ENCODE data around the gene ERICH6.

Gene ERICH6

DNA sequence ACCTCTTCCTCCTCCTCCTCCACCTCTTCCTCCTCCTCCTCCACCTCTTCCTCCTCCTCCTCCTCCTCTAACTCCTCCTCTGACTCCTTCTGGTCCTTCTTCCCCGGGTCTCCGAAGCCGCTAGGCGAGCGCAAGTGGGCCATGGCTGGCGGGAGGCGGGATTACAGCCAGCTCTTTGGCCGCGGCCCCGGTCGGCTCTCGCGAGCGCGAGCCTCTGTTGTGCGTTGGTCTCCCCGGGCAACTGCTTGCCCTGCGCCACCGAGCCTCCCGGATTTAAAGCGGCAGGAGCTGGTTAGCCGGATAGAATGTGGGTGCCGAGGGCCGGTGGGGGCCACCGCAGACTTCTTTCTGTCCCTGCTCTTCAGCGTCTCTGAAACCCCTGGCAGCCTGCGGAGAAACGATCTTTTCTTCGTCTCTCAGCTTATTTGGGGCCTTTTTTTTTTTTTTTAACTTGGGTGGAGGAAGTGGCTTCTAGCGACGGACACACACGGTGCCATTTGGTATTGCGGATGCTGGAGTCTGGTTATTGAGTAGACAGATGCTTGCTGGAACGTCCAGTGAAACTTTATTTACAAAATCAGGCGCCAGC, at the start of gene ERICH6:
Gene ERICH6 (minus strand): TSS at position 165 of the 589 bp plus-strand sequence. CDS start 22 bp downstream, at position 143.
- peak; percentile 89 for DNase-seq (ENCODE audit: low spot score)

DNA sequence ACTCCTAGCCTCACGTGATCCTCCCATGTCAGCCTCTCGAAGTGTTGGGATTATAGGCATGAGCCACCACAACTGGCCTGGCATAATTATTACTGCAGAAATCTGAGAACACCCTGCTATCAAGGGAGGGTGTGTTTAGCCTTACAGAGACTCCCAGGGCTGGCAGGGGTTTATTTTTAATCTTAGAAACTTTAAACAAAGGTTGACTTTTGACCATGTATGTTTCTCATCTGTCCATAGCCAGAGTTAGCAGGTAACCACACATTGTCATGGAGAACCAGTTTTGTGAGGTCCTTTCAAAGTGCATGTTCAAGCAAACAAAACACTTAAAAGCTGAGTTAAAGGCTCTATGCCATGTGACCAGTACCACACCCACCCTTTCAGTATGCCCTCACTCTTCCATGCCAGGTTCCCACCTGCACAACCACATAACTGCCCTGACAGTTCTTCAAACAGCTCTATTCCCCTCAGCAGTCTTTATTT, 48.1 kb upstream of the ERICH6 start:
- TF ChIP-seq, protein P1, sequence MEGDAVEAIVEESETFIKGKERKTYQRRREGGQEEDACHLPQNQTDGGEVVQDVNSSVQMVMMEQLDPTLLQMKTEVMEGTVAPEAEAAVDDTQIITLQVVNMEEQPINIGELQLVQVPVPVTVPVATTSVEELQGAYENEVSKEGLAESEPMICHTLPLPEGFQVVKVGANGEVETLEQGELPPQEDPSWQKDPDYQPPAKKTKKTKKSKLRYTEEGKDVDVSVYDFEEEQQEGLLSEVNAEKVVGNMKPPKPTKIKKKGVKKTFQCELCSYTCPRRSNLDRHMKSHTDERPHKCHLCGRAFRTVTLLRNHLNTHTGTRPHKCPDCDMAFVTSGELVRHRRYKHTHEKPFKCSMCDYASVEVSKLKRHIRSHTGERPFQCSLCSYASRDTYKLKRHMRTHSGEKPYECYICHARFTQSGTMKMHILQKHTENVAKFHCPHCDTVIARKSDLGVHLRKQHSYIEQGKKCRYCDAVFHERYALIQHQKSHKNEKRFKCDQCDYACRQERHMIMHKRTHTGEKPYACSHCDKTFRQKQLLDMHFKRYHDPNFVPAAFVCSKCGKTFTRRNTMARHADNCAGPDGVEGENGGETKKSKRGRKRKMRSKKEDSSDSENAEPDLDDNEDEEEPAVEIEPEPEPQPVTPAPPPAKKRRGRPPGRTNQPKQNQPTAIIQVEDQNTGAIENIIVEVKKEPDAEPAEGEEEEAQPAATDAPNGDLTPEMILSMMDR (IDR thresholded peaks at IDR 0.05; ENCODE audit: extremely low read depth, missing control alignments), result no peak
- DNase-seq (ENCODE audit: low spot score), result no peak

More for the DNA sequence above, at the start of gene ERICH6:
- TF ChIP-seq, protein P1 (IDR thresholded peaks at IDR 0.05; ENCODE audit: extremely low read depth, missing control alignments), result no peak

DNA sequence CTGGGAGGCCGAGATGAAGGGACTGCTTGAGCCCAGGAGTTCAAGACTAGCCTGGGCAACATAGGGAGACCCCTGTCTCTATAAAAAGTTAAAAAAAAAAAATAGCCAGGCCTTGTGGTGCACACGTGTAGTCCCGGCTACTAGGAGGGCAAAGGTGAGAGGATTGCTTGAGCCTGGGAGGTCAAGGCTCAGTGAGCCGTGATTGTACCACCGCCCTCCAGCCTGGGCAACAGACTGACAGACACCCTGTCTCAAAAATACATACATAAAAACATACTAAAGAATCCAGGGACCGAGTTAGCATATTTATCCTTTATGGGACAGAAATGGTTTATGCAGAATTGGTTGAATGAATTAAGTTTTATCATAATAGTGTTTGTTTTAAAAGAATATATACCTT, 45.5 kb upstream of the ERICH6 start:
- DNase-seq (ENCODE audit: low spot score), result no peak
- TF ChIP-seq, protein P1 (IDR thresholded peaks at IDR 0.05; ENCODE audit: extremely low read depth, missing control alignments), result no peak

DNA sequence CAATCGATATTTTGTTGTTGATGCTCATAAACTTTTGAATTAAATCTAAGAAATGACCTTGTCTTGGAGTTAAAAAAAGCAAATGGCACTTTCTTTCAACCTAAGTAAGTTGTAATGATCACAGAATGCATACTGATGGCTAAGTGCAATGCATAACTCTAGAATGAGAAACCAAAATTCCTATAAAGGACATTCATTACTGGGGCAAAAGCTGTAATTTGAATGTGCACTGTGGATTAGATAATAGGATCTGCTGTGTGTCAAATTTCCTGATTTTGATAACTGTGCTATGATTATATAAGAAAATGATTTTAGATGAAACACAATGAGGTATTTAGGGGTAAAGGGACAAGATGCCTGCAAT, 44.9 kb upstream of the ERICH6 start:
- DNase-seq (ENCODE audit: low spot score), result no peak

DNA sequence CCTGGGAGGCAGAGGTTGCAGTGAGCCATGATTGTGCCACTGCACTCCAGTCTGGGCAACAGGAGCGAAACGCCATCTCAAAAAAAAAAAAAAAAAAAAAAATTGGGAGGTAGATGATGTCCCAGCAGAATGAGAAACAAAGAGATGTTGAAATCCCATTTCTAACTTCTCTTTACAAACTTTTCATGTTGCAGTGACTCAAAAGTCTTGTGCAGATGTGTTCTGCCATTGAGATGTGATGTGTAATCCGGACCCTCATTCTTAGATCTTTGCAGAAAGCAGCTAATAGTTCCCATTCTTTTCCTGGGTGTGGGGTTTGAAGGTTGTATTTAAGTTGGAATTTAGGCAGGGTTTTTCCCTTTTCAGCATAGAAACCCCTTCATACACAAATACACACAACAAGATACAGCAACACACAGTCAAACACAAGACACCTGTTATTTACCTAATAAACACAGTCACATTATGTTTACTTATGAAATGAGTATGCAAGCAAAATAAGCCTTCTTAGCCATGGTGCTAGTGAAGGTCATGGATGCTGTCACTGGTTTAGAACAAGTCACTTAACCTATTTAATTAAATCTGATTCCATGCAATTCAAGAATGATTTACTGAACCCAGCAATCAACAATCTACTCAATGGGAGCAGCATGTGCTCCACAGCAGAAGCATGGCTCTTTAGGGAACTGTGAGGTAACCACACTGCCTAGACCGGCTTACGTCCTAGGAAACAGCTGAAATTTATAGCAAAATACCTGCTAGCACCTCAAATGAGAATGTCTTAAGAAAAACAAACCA, 44.4 kb upstream of the ERICH6 start:
- no peak for DNase-seq (ENCODE audit: low spot score)
- TF ChIP-seq, protein P1 (IDR thresholded peaks at IDR 0.05; ENCODE audit: extremely low read depth, missing control alignments), result no peak

More for the DNA sequence above, 44.9 kb upstream of the ERICH6 start:
- TF ChIP-seq, protein P1 (IDR thresholded peaks at IDR 0.05; ENCODE audit: extremely low read depth, missing control alignments), result no peak

DNA sequence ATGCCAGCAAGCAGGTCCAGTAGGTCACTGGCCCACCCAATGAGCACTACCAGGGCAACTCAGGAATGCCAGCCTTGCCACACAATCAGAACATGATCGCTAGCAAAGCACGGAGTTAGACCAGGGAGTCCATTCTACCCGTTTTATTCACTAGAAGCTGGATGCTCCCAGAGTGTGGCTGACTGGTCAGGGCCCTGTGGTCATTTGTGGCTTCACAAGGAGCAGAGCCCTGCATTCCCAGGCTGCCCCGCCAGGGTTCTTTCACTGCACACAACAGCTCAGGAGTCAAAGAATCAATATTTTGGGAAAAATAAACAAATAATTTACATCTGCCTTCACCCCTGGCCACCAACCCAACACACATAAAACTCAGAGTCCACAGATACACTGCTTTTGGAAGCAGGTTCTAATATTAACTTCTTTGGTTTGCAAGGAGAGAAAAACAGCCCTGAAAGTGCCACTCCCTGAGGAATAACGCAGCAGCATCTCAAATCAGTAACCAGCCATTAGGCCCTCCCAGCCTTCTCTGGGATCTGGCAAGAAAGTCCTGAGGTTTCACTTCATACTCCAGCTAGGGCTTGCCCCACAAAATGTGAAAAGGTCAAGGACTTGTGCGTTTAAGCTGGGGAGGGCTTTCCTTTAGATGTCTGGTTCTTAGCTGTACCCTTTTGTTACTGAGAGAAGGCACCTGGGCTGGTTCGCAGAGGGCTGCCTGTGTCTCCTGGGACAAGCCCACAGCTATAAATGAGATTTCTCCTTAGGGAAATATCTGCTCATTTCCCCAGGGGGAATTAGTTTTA, 43.3 kb upstream of the ERICH6 start:
- TF ChIP-seq, protein P1 (IDR thresholded peaks at IDR 0.05; ENCODE audit: extremely low read depth, missing control alignments), result no peak
- DNase-seq (ENCODE audit: low spot score), result no peak

Data from GM20000 (cell line).